H9 (cell line): ENCODE results near the gene GDPD4. TPM values are rescaled to one million over a fixed set of nuclear protein-coding genes. Genes with fewer than 3 reads are reported as not detected.

Experiments used
- DNase-seq: peaks from one replicate; pipeline ENCODE4 v3.0.0-alpha.2; 2017
- H2AFZ ChIP-seq: one replicate; pipeline ENCODE4 v1.6.1; 2013; ENCODE audit warnings: mild to moderate bottlenecking, low read length, control low read depth, moderate library complexity
- H2AK5ac ChIP-seq: 2 replicates; pipeline ENCODE4 v1.6.1; 2013; ENCODE audit warnings: low read length, control low read depth, mixed read lengths; ENCODE audit not compliant: insufficient read length
- H2BK120ac ChIP-seq: one replicate; pipeline ENCODE4 v1.6.1; 2013; ENCODE audit warnings: low read depth, mild to moderate bottlenecking, low read length, control low read depth, inconsistent platforms; ENCODE audit not compliant: poor library complexity, severe bottlenecking
- H2BK12ac ChIP-seq: 2 replicates; pipeline ENCODE4 v1.6.1; 2013; ENCODE audit warnings: low read length, control low read depth, mixed read lengths, low read depth; ENCODE audit not compliant: insufficient read length
- H2BK15ac ChIP-seq: 2 replicates; pipeline ENCODE4 v1.6.1; 2013; ENCODE audit warnings: low read depth, low read length, control low read depth
- H2BK20ac ChIP-seq: one replicate; pipeline ENCODE4 v1.6.1; 2013; ENCODE audit warnings: low read depth, mild to moderate bottlenecking, low read length, control low read depth, inconsistent platforms; ENCODE audit not compliant: poor library complexity, severe bottlenecking
- H2BK5ac ChIP-seq: 2 replicates; pipeline ENCODE4 v1.6.1; 2013; ENCODE audit warnings: low read length, control low read depth, mixed read lengths; ENCODE audit not compliant: insufficient read length
- H3K14ac ChIP-seq: 2 replicates; pipeline ENCODE4 v1.6.1; 2013; ENCODE audit warnings: low read length, control low read depth; ENCODE audit not compliant: insufficient read depth
- H3K18ac ChIP-seq: 2 replicates; pipeline ENCODE4 v1.6.1; 2013; ENCODE audit warnings: low read depth, mild to moderate bottlenecking, mixed read lengths, low read length, control low read depth; ENCODE audit not compliant: insufficient read length
- H3K23ac ChIP-seq: 2 replicates; pipeline ENCODE4 v1.6.1; 2013; ENCODE audit warnings: low read length, control low read depth, mixed read lengths, low read depth; ENCODE audit not compliant: insufficient read length
- H3K23me2 ChIP-seq: 2 replicates; pipeline ENCODE4 v1.6.1; 2013; ENCODE audit warnings: low read depth, mild to moderate bottlenecking, mixed read lengths, low read length, control low read depth; ENCODE audit not compliant: insufficient read length, poor library complexity, severe bottlenecking
- H3K27ac ChIP-seq: 2 replicates; pipeline ENCODE4 v1.5.1; 2013; ENCODE audit warnings: low read length, control low read depth, mixed read lengths, low read depth; ENCODE audit not compliant: insufficient read length
- H3K27me3 ChIP-seq: 2 replicates; pipeline ENCODE4 v1.6.1; 2013; ENCODE audit warnings: low read length, control low read depth, inconsistent platforms; ENCODE audit not compliant: insufficient read depth
- H3K4ac ChIP-seq: 2 replicates; pipeline ENCODE4 v1.6.1; 2013; ENCODE audit warnings: low read depth, mild to moderate bottlenecking, control low read depth, inconsistent platforms, low read length, moderate library complexity
- H3K4me1 ChIP-seq: 2 replicates; pipeline ENCODE4 v1.6.1; 2013; ENCODE audit warnings: low read length, control low read depth, inconsistent platforms; ENCODE audit not compliant: insufficient read depth
- H3K4me2 ChIP-seq: 2 replicates; pipeline ENCODE4 v1.6.1; 2013; ENCODE audit warnings: low read length, control low read depth, mixed read lengths; ENCODE audit not compliant: insufficient read length, insufficient read depth
- H3K56ac ChIP-seq: 2 replicates; pipeline ENCODE4 v1.6.1; 2013; ENCODE audit warnings: low read depth, mild to moderate bottlenecking, mixed read lengths, low read length, control low read depth; ENCODE audit not compliant: insufficient read length
- H3K79me1 ChIP-seq: 2 replicates; pipeline ENCODE4 v1.6.1; 2013; ENCODE audit warnings: low read depth, mild to moderate bottlenecking, moderate library complexity, low read length, control low read depth, inconsistent platforms; ENCODE audit not compliant: insufficient read depth, poor library complexity, severe bottlenecking
- H3K79me2 ChIP-seq: 2 replicates; pipeline ENCODE4 v1.6.1; 2013; ENCODE audit warnings: low read length, control low read depth, inconsistent platforms; ENCODE audit not compliant: insufficient read depth
- H3K9ac ChIP-seq: 2 replicates; pipeline ENCODE4 v1.6.1; 2013; ENCODE audit warnings: low read length, control low read depth, mixed read lengths; ENCODE audit not compliant: insufficient read length; ENCODE audit errors: extremely low read depth
- H3K9me3 ChIP-seq: one replicate; pipeline ENCODE4 v1.6.1; 2013; ENCODE audit warnings: low read depth, low read length, inconsistent platforms; ENCODE audit not compliant: control insufficient read depth
- H3T11ph ChIP-seq: one replicate; pipeline ENCODE4 v1.6.1; 2013; ENCODE audit warnings: mild to moderate bottlenecking, low read length, control low read depth, inconsistent platforms
- H4K20me1 ChIP-seq: one replicate; pipeline ENCODE4 v1.6.1; 2013; ENCODE audit not compliant: control insufficient read depth, insufficient read length, insufficient read depth
- H4K5ac ChIP-seq: 2 replicates; pipeline ENCODE4 v1.6.1; 2013; ENCODE audit warnings: low read depth, mild to moderate bottlenecking, mixed read lengths, low read length, control low read depth; ENCODE audit not compliant: insufficient read length
- H4K8ac ChIP-seq: replicated peaks from 2 replicates; pipeline ENCODE4 v1.6.1; 2013; ENCODE audit warnings: low read length, control low read depth, mixed read lengths, low read depth; ENCODE audit not compliant: insufficient read length
- H4K91ac ChIP-seq: 2 replicates; pipeline ENCODE4 v1.6.1; 2013; ENCODE audit warnings: low read depth, mild to moderate bottlenecking, moderate library complexity, mixed read lengths, low read length, control low read depth; ENCODE audit not compliant: insufficient read length
- H3K27ac Mint-ChIP-seq, 3 experiments: 2 replicates in 2 of 3; 3 replicates in 1 of 3; pipeline ENCODE4 v1.8.0; 2020 to 2021; ENCODE audit warnings: mixed read lengths in 3 of 3, mild to moderate bottlenecking in 1 of 3, moderate library complexity in 1 of 3
- H3K27me3 Mint-ChIP-seq: 2 replicates; pipeline ENCODE4 v1.8.0; 2021; ENCODE audit warnings: low read depth, mild to moderate bottlenecking, moderate library complexity, mixed read lengths
- H3K36me3 Mint-ChIP-seq, 3 experiments: 2 replicates in 2 of 3; 3 replicates in 1 of 3; pipeline ENCODE4 v1.8.0; 2020 to 2021; ENCODE audit warnings: low read depth in 3 of 3, mixed read lengths in 3 of 3; ENCODE audit not compliant: insufficient read depth in 1 of 3
- H3K4me1 Mint-ChIP-seq, 2 experiments: 2 replicates each; pipeline ENCODE4 v1.8.0; 2020; ENCODE audit warnings: mixed read lengths in 2 of 2
- H3K4me3 Mint-ChIP-seq, 2 experiments: 2 replicates in 1 of 2; 3 replicates in 1 of 2; pipeline ENCODE4 v1.8.0; 2020 to 2021; ENCODE audit warnings: mild to moderate bottlenecking in 2 of 2, mixed read lengths in 2 of 2, moderate library complexity in 1 of 2
- H3K9me3 Mint-ChIP-seq, 2 experiments: 2 replicates in 1 of 2; 3 replicates in 1 of 2; pipeline ENCODE4 v1.8.0; 2020; ENCODE audit warnings: mild to moderate bottlenecking in 2 of 2, mixed read lengths in 2 of 2, moderate library complexity in 1 of 2
- WGBS: extraction: QIAGEN DNeasy Blood & Tissue Kit; methylation state at CpG from one replicate; pipeline ENCODE4 v1.1.7; 2013; ENCODE audit warnings: missing lambda C conversion rate, low lambda C conversion rate, mixed read lengths; ENCODE audit not compliant: insufficient read length; ENCODE audit errors: extremely low coverage; 5-methylcytosine and 5-hydroxymethylcytosine counted together
- total RNA-seq: library from RNA; stranded (reverse); gene quantifications from 2 replicates; pipeline ENCODE4 v1.2.1, GENCODE V29; 2021
- TF ChIP-seq, protein P1 (sequence below): fragments of 200-600 bp; sonication (generic); conservative IDR thresholded peaks from 3 replicates; pipeline ENCODE4 v1.8.0; 2021; ENCODE audit warnings: antibody characterized with exemption, mild to moderate bottlenecking

The GDPD4 gene
- total RNA-seq, 1 experiment from 2014 or later: not detected

DNA sequence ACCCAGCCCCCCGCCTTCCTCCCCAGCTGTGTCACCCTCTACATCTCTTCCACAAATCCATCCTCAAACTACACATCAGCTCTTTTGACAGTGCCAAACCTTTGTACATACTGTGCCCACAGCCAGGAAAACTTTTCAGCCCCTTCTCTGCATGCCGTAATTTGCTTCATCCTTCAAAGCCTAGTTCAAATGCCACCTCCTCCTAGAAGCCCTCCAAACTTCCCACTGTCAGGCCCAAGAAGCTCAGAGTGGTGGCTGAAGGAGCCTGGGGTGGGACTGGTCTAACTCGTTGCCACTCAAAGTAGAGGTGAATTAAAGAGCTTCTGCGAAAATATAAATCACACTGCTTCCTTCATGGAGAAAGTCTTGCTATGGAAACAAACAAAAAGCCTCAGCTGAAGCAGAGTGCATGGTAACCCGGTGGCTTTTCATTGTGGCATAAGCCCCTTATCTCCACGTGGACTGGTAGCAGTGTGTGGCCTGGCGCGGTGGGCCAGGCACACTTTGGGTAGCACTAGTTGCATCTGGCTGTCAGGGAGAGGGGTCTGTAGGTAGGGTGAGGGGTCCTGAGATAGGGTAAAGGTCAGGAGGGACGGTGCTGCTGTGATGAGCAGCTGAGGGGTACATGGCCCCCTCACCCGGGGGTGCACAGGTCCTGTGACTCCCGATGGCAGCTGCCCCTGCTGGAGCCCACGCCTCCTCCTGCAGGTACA is 96.6 kb downstream of the GDPD4 start:
- no peak overlapping the region for H2BK12ac ChIP-seq
- no peak overlapping the region for H3T11ph ChIP-seq
- no peaks in the 10 kb centered on the region for H3K79me1 ChIP-seq
- H3K23me2 ChIP-seq: no peaks in the 10 kb centered on the region
- no CpG with 5 or more reads among the region's 12 CpGs for WGBS
- H3K4me1 ChIP-seq: no peaks in the 10 kb centered on the region
- no peak overlapping the region for H2AK5ac ChIP-seq
- no peak overlapping the region for H4K91ac ChIP-seq
- H4K20me1 ChIP-seq: no peaks in the 10 kb centered on the region
- H3K27me3 ChIP-seq: no peaks in the 10 kb centered on the region
- H3K9ac ChIP-seq: no peak overlapping the region
- no peak overlapping the region for H2BK120ac ChIP-seq
- no peak for DNase-seq
- no peak overlapping the region for H4K5ac ChIP-seq
- TF ChIP-seq, protein P1, sequence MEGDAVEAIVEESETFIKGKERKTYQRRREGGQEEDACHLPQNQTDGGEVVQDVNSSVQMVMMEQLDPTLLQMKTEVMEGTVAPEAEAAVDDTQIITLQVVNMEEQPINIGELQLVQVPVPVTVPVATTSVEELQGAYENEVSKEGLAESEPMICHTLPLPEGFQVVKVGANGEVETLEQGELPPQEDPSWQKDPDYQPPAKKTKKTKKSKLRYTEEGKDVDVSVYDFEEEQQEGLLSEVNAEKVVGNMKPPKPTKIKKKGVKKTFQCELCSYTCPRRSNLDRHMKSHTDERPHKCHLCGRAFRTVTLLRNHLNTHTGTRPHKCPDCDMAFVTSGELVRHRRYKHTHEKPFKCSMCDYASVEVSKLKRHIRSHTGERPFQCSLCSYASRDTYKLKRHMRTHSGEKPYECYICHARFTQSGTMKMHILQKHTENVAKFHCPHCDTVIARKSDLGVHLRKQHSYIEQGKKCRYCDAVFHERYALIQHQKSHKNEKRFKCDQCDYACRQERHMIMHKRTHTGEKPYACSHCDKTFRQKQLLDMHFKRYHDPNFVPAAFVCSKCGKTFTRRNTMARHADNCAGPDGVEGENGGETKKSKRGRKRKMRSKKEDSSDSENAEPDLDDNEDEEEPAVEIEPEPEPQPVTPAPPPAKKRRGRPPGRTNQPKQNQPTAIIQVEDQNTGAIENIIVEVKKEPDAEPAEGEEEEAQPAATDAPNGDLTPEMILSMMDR: no peak
- H2BK5ac ChIP-seq: no peak overlapping the region
- H2BK15ac ChIP-seq: no peak overlapping the region
- Mint-ChIP-seq H3K4me1 (no peaks in the 10 kb centered on the region), H3K36me3 (no peaks in the 10 kb centered on the region), H3K27ac (no peak overlapping the region), H3K27me3 (peaks cover 1% of the 10 kb centered on the region; the same call in 1 of the 2 replicates), H3K4me3 (no peak overlapping the region), H3K9me3 (no peaks in the 10 kb centered on the region)
- H3K14ac ChIP-seq: no peak overlapping the region
- no peak overlapping the region for H2AFZ ChIP-seq
- H3K56ac ChIP-seq: no peak overlapping the region
- no peak overlapping the region for H3K27ac ChIP-seq
- no peak overlapping the region for H3K18ac ChIP-seq
- no peak overlapping the region for H2BK20ac ChIP-seq
- no peaks in the 10 kb centered on the region for H3K9me3 ChIP-seq
- H3K79me2 ChIP-seq: no peaks in the 10 kb centered on the region
- no peak overlapping the region for H4K8ac ChIP-seq
- H3K4me2 ChIP-seq: no peak overlapping the region
- no peak overlapping the region for H3K4ac ChIP-seq
- H3K23ac ChIP-seq: no peak overlapping the region
